Sigmoid colon (tissue), 4 donors: Measurements from ENCODE around the gene N4BP2.

Source experiments
- EP300 ChIP-seq, 4 donors: sonication (generic); formaldehyde crosslinking; IDR thresholded peaks; one replicate each; pipeline ENCODE4 v1.6.1; 2017; ENCODE audit warnings: antibody characterized with exemption in 4 of 4
- POLR2A ChIP-seq, 2 donors: fragments of 450-650 bp; IDR thresholded peaks; one replicate each; pipeline ENCODE4 v1.6.1; 2016; ENCODE audit warnings: antibody characterized with exemption in 2 of 2, mild to moderate bottlenecking in 2 of 2, moderate library complexity in 2 of 2
- POLR2AphosphoS5 ChIP-seq, 4 donors: sonication (generic); formaldehyde crosslinking; IDR thresholded peaks; one replicate each; pipeline ENCODE4 v1.6.1; 2017; ENCODE audit warnings: antibody characterized with exemption in 4 of 4
- TF ChIP-seq, protein P1 (sequence below), 4 experiments: fragments of 450-650 bp in 3 of 4; fragments of 200-600 bp in 1 of 4; IDR thresholded peaks; one replicate each; pipeline ENCODE4 v1.5.1; 2016 to 2019; ENCODE audit warnings: antibody characterized with exemption in 4 of 4, mild to moderate bottlenecking in 3 of 4, moderate library complexity in 2 of 4

DNA sequence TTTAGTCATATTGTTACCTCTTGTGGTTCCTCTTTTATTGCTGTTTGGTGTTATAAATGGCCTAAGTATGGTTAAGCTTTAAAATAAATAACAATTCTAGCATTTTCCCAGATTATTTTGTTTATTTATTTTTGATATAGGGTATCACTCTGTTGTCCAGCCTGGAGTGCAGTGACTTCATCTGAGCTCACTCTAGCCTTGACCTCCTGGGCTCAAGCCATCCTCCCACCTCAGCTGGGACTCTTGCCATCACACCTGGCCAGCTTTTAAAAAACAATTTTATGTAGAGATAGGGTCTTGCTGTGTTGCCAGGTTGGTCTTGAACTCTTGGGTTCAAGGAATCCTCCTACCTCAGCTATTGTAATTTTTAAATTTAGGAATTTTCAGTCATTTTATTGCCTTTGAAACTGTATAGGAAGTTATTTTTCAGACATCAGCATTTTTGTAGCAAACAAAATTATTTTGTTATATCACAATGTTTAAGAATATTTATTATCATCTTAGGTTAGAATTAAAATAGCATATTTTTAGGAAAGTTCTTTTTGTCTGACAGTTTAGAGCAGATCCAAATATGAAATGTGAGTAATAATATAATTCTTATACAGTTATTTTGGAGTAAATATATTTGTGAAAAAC lies 73.9 kb downstream of the N4BP2 start:
- TF ChIP-seq, protein P1, sequence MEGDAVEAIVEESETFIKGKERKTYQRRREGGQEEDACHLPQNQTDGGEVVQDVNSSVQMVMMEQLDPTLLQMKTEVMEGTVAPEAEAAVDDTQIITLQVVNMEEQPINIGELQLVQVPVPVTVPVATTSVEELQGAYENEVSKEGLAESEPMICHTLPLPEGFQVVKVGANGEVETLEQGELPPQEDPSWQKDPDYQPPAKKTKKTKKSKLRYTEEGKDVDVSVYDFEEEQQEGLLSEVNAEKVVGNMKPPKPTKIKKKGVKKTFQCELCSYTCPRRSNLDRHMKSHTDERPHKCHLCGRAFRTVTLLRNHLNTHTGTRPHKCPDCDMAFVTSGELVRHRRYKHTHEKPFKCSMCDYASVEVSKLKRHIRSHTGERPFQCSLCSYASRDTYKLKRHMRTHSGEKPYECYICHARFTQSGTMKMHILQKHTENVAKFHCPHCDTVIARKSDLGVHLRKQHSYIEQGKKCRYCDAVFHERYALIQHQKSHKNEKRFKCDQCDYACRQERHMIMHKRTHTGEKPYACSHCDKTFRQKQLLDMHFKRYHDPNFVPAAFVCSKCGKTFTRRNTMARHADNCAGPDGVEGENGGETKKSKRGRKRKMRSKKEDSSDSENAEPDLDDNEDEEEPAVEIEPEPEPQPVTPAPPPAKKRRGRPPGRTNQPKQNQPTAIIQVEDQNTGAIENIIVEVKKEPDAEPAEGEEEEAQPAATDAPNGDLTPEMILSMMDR (IDR thresholded peaks at IDR 0.05), result no peak
- TF ChIP-seq POLR2A (IDR thresholded peaks at IDR 0.05), result no peak
- no peak for TF ChIP-seq EP300 (IDR thresholded peaks at IDR 0.05)
- no peak for TF ChIP-seq POLR2AphosphoS5 (IDR thresholded peaks at IDR 0.05)
